Measurements from ENCODE around the gene GNB1L. TPM values are rescaled to one million over a fixed set of nuclear protein-coding genes. Genes with fewer than 3 reads are reported as not detected.

Gene GNB1L
- total RNA-seq, 1 donor from 2014 or later = 9.9 TPM

DNA sequence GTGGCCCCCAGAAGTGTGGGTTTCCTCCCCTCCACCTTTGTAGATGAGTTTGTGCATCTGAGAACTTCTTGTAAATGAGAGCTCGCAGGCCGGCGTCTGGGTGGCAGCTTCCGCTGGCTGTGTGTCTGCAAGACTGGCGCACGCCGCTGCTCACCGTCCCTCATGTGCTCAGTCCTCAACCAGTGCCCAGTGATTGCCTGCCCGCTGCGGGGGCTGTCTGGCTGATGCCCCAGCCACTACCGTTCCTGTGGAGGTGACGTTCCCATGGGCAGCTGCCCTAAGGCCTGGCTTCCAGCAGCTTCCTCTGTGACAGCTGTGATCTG is 85.3 kb downstream of the GNB1L start:
- Mint-ChIP-seq H3K36me3 (no peaks in the 10 kb centered on the region), H3K9me3 (no peaks in the 10 kb centered on the region), H3K4me1 (peaks cover 6% of the 10 kb centered on the region), H3K4me3 (no peak overlapping the region), H3K27ac (no peak overlapping the region), H3K27me3 (ENCODE audit: low read depth) (peaks cover 90% of the 10 kb centered on the region)
- TF ChIP-seq, protein P1, sequence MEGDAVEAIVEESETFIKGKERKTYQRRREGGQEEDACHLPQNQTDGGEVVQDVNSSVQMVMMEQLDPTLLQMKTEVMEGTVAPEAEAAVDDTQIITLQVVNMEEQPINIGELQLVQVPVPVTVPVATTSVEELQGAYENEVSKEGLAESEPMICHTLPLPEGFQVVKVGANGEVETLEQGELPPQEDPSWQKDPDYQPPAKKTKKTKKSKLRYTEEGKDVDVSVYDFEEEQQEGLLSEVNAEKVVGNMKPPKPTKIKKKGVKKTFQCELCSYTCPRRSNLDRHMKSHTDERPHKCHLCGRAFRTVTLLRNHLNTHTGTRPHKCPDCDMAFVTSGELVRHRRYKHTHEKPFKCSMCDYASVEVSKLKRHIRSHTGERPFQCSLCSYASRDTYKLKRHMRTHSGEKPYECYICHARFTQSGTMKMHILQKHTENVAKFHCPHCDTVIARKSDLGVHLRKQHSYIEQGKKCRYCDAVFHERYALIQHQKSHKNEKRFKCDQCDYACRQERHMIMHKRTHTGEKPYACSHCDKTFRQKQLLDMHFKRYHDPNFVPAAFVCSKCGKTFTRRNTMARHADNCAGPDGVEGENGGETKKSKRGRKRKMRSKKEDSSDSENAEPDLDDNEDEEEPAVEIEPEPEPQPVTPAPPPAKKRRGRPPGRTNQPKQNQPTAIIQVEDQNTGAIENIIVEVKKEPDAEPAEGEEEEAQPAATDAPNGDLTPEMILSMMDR (IDR thresholded peaks at IDR 0.05; ENCODE audit: unreplicated experiment) = no peak
- DNase-seq (ENCODE audit: low spot score in 2 of 2, unreplicated experiment in 2 of 2) = no peak

DNA sequence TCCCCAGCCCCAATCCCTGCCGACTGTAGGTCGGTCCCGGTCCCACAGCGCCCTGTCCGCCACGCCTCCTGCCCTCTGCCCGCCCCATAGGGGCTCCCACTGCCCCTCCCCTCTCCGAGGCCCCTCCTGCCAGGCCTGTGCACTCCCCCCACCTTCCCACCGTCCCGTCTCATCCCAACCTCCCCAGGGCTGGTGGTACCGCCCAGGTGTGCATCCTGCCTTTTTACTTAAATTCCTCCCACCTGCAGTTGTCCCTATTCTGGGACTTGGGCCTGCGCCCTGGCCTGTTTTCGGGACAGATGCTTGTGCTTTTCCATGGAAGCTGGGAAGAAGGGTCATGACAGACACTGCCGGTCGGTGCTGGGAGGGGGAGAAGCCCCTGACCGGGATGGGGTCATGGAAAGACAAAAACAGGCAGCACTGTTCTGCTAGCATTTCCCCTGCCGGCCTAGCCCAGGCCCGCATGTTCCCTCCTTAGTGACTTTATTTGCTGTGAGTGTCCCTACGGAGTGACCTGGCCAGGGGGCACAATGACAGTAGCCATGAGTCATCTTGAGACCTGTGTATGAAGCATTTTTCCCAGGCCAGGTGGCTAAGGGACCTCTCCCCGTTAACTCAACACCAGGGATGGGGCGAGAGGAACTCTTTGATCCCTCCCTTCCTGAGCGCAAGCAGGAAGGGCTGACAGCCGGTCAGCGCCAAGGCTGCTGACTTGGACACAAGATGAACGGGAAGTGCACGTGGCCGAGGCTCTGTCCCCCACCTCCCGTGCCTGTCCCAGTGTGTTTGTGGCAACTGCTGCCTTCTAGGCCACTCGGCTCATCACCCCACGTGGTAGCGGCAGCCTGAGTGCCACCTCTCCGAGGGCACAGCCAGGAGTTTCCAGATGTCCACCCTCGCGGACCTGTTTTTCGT is 87.0 kb downstream of the GNB1L start:
- TF ChIP-seq, protein P1 (IDR thresholded peaks at IDR 0.05; ENCODE audit: unreplicated experiment) = no peak
- Mint-ChIP-seq H3K27ac (no peak overlapping the region), H3K4me3 (peak overlapping the region; percentile 30), H3K27me3 (ENCODE audit: low read depth) (peaks cover 92% of the 10 kb centered on the region), H3K9me3 (no peaks in the 10 kb centered on the region), H3K36me3 (no peaks in the 10 kb centered on the region), H3K4me1 (peaks cover 6% of the 10 kb centered on the region)
- DNase-seq (ENCODE audit: low spot score in 2 of 2, unreplicated experiment in 2 of 2) = no peak

DNA sequence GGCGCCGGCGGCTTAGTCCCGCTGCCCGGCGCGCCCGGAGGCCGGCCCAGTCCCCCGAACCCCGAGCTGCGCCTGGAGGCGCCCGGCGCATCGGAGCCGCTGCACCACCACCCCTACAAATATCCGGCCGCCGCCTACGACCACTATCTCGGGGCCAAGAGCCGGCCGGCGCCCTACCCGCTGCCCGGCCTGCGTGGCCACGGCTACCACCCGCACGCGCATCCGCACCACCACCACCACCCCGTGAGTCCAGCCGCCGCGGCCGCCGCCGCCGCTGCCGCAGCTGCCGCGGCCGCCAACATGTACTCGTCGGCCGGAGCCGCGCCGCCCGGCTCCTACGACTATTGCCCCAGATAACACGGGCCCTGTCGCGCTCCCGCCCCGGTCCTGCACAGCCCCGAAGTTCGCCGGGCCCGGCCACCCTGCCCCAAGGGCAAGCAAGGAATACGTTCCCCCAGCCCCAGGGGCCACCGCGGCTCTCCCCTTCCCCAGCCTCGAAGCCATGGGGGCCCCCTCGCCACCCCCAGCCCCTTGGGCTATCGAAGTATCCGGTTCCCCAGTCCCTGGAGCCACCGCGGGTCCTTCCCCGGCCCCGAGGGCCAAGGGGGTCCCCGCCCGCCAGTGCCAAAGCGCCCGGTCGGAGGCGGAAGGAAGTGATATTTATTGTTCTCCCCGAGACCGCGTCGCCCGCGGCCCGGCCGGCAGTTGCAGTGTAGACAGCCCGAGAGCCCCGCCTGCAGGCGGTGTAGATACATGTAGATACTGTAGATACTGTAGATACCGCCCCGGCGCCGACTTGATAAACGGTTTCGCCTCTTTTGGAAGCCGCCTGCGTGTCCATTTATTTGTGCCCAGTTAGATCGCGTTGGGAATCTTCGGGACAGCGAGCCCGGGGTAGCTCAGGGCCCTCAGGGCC is 87.9 kb downstream of the GNB1L start:
- no peak overlapping the region for H3K4me3 Mint-ChIP-seq
- H3K4me1 Mint-ChIP-seq = peaks cover 6% of the 10 kb centered on the region
- H3K27me3 Mint-ChIP-seq (ENCODE audit: low read depth) = peaks cover 92% of the 10 kb centered on the region
- TF ChIP-seq, protein P1 (IDR thresholded peaks at IDR 0.05; ENCODE audit: unreplicated experiment) = no peak
- no peak overlapping the region for H3K27ac Mint-ChIP-seq
- H3K36me3 Mint-ChIP-seq = no peaks in the 10 kb centered on the region
- H3K9me3 Mint-ChIP-seq = no peaks in the 10 kb centered on the region
- no peak for DNase-seq (ENCODE audit: low spot score in 2 of 2, unreplicated experiment in 2 of 2)

DNA sequence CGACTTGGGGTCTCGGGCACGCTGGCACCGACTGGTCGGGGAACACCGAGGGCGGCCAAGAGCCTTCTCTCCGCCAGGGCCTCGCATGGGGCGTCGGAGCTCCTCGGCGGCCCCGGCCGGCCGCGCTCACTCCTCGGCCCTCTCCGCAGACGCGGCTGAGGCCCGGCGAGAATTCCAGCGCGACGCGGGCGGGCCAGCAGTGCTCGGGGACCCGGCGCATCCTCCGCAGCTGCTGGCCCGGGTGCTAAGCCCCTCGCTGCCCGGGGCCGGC is 88.5 kb downstream of the GNB1L start:
- TF ChIP-seq, protein P1 (IDR thresholded peaks at IDR 0.05; ENCODE audit: unreplicated experiment) = no peak
- peaks cover 89% of the 10 kb centered on the region for H3K27me3 Mint-ChIP-seq (ENCODE audit: low read depth)
- no peak for DNase-seq (ENCODE audit: low spot score in 2 of 2, unreplicated experiment in 2 of 2)
- no peak overlapping the region for H3K4me3 Mint-ChIP-seq
- no peaks in the 10 kb centered on the region for H3K36me3 Mint-ChIP-seq
- peaks cover 9% of the 10 kb centered on the region for H3K4me1 Mint-ChIP-seq
- H3K9me3 Mint-ChIP-seq = no peaks in the 10 kb centered on the region
- H3K27ac Mint-ChIP-seq = no peak overlapping the region

DNA sequence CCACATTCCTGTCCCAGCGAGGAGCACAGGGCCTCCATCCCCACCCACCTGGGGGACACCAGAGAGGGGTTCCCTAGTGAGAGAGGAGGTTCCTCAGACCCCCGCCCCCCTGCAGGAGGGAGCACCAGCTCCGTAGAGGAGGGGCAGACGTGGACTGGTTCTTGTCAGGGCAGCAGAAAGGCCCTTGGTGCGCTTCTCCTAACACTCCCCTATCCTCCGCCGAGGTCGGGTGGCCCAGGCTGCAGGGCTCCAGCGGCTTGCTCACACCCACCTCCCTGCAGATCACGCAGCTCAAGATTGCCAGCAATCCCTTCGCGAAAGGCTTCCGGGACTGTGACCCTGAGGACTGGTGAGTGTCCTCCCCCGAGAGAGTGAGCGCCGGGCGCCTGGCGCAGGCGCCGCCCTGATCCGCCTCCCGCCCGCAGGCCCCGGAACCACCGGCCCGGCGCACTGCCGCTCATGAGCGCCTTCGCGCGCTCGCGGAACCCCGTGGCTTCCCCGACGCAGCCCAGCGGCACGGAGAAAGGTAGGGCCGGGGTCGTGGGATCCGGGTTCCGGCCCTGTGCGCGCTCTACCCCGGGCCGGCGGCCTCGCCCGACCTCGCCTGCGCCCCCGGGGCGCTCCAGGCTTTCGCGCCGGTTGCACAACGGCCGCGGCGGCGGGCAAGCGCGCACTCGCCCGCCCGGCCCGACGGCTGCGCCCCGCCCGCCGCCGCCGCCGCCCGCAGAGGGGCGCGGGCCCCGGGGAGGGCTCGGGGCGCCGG is 89.0 kb downstream of the GNB1L start:
- Mint-ChIP-seq H3K4me1 (peaks cover 9% of the 10 kb centered on the region), H3K9me3 (no peaks in the 10 kb centered on the region), H3K36me3 (no peaks in the 10 kb centered on the region), H3K27me3 (ENCODE audit: low read depth) (peaks cover 84% of the 10 kb centered on the region), H3K27ac (no peak overlapping the region), H3K4me3 (peak overlapping the region; percentile 34)
- TF ChIP-seq, protein P1 (IDR thresholded peaks at IDR 0.05; ENCODE audit: unreplicated experiment) = no peak
- DNase-seq (ENCODE audit: low spot score in 2 of 2, unreplicated experiment in 2 of 2) = no peak

Measured in mesothelial cell of epicardium (in vitro differentiated cells).